NOMO-1 treated with dmso at 0.1 percent for 144 hours (cell line): ENCODE results near the gene DALRD3.
A peak's percentile ranks its signal among the peaks of the same experiment; 100 is the strongest.

Experiments used
- DNase-seq: peaks from one replicate; lab custom pipeline; 2025; ENCODE audit not compliant: unreplicated experiment; lab: John Stamatoyannopoulos, UW

Gene DALRD3

DNA sequence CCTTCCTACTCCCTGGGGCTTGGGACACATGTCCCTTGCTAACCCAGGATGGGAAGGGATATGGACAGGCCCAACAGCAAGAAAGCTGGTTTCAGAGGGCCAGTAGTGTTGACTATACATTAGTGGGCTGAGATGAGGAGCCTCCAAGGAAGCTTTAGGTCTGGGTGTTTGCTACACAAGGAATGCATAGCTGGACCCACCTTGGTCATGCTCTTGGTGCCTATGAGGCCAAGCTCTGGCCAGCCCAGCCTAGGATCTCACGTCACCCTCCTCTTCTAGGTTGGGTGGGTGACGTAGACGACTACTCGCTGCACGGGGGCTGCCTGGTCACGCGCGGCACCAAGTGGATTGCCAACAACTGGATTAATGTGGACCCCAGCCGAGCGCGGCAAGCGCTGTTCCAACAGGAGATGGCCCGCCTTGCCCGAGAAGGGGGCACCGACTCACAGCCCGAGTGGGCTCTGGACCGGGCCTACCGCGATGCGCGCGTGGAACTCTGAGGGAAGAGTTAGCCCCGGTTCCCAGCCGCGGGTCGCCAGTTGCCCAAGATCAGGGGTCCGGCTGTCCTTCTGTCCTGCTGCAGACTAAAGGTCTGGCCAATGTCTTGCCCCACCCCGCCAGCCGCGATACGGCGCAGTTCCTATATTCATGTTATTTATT lies 11.8 kb downstream of the DALRD3 start:
- no peak for DNase-seq

- no peak for DNase-seq
Measured at GRCh38 chr3:49005998-49006397, 12.4 kb downstream of the DALRD3 start.

DNA sequence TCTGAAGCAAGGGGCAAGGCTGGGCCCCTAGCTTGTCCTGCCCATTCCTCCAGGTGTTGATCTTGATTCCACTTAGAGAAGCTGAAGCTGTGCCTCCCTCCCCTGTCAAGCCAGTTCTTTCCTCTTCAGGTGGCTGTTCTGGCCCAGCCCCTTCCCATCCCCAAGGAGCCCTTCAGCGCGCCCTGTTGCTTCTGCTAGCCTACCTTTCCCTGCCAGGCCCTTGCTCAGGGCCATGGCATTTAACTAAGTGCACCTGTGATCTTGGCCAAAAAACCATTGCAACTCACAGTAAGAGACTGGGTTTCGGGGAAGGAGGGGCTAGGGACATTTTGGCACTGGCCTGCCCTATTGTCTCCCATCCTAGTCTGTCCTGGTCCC lies 13.1 kb downstream of the DALRD3 start:
- no peak for DNase-seq

- no peak for DNase-seq
Measured at GRCh38 chr3:49004352-49005302, 13.8 kb downstream of the DALRD3 start.

DNA sequence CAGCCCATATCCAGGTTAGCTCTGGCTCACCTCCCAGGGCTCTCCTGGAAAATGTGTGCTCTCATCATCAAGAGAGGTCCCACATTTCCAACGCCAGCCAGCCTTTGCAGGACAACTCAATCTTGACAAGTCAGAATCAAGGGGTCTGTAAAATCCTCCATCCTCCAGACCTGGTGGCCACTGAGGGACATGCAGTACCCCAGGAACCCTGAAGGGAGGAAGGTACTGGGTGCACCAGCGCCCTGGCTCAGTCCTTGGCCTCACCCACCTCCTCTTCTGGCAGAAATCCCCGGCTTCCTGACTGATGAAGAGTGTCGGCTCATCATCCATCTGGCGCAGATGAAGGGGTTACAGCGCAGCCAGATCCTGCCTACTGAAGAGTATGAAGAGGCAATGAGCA lies 17.2 kb downstream of the DALRD3 start:
- DNase-seq, result no peak

DNA sequence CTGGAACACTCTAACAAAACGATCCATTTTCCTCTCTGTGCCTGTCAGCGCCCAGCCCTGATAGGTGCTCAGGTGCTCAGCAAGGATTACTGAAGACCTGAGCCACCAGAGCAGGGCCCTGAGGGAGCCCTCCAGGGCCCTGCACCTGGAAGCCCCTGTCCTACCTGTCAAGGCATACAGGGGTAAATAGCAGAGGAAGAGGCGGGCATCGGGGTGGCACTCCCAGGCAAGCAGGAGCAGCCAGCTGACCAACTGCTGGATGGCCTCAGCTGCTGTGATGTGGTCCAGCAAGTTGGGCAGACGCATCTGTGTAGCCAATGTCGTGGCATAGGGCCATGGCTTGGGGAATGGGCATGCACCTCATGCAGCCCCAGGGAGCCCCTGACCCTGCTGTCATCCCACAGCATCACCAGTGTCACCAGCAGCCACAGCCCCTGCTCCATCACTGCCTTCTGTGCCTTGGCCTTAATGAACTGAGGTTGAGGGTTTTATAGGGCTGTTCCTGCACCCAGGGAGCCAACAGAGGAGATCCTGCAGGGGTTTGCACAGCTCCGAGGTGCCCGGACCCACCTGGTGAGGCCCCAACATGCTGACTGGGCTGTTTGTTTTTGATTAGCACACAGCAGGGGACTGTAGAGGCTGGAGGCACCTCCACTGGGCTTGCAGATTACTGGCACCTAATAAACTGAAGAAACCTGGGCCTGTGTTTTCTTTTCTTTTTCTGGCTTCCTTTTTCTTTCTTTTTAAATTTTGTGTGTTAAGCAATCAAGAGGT lies 19.1 kb downstream of the DALRD3 start:
- DNase-seq, result no peak

DNA sequence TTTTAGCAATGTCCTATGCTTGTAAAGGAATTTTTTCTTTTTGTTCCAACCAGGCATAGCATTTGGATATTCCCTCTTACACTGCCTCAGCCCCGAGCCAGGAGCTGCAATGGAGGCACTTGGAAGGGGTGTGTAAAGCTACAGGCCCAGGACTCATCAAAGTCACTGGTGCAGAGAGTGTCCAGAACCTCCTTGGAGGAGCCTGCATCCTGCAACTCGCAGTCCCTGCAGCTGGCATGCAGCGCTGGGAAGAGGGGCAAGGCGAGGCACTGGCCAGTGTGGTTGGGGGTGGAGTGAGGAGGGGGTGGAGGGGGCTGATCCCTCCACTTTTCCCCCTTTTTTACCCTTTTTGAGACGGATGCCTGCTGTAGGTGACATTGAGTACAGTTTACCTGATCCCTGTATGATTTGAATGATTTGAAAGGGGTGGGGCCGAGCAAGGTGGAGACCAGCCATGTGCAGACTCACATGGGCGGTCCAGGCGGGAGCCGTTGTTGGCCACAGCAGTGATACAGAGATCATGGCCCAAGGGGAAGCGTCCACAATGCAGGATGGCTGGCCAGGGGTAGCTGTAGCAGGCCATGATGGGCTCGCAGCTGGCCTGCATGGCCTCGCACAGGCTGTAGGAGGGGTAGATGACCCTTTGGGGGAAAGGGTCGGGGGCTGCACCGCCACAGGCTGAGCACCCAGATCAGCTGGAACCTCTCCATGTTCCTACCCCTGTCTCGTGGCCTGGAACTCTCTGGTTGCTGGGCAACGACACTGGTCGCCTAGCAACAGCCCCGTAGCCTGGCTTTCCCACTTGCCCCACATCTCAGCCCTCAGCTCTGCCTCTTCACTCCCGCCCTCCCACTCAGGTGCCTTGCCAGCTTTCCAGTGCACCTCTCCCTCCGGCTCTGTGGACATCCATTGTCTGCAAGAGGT lies 20.4 kb downstream of the DALRD3 start:
- no peak for DNase-seq

DNA sequence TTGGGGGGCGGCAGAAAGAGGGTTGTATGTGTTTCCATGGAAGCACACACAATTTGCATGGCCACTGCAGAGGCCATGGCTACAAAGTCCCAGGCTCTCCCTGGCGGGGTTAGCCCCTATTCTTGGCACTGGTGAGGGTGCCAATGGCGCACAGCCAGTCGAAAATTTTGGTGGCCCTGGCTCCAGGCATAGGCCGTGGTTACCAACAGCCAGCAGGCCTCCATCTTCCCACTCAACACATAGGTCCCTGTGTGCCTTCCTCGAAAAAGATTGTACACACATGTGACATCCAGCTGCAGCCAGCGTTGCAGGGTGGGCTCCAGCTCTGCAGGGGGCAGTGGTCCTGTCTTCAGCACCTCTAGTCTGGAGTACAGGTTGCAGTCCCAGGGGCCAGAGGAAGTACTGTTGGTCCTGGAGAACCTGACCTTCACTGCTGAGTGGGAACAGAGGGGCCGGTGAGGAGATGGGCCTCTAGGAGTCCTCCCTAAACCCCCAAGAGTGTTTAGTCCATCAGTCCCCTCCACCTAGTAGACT lies 21.2 kb downstream of the DALRD3 start:
- no peak for DNase-seq

- no peak for DNase-seq
Measured at GRCh38 chr3:48996640-48997039, 21.7 kb downstream of the DALRD3 start.

DNA sequence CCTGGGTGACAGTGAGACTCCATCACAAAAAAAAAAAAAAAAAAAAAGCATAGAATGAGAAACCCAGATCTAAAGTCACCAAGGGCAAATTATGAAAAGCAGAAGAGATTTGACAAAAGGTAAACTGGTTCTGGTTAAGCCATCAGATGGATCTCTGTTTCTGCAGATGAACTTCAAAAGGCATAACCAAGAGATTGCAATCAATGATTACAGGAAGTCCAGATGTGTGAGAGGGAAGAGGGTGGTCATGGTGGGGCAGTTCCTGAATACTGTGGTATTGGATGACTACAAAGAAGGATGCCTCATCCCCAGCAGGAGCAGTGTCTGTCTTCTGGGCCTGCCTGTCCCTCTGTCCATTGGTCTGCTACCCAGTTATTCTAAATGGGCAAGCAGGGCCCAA lies 24.5 kb downstream of the DALRD3 start:
- DNase-seq, result no peak

DNA sequence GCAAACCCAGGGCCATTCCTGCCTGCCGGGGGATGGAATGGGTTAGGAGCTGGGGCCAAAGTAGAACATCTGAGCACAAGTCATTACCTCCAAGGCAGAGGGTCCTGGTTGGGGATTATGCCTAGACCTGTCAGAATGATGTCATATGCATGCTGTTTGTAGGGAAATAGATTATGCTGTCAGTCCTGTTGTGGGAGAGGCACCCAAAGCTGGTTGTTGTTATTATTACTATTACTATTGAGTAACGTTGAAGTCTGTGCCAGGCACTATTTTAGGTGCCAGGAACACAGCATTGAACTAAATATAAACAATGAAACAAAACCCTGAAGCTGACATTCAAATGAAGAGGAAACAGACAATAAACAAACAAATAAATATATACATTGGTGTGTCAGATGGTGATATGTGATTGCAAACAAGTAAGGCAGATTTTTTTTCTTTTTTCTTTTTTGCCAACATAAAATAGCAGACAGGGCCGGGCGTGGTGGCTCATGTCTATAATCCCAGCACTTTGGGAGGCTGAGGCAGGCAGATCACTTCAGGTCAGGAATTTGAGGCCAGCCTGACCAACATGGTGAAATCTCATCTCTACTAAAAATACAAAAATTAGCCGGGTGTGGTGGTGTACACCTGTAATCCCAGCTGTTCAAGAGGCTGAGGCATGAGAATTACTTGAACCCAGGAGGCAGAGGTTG lies 26.4 kb downstream of the DALRD3 start:
- DNase-seq, result no peak

DNA sequence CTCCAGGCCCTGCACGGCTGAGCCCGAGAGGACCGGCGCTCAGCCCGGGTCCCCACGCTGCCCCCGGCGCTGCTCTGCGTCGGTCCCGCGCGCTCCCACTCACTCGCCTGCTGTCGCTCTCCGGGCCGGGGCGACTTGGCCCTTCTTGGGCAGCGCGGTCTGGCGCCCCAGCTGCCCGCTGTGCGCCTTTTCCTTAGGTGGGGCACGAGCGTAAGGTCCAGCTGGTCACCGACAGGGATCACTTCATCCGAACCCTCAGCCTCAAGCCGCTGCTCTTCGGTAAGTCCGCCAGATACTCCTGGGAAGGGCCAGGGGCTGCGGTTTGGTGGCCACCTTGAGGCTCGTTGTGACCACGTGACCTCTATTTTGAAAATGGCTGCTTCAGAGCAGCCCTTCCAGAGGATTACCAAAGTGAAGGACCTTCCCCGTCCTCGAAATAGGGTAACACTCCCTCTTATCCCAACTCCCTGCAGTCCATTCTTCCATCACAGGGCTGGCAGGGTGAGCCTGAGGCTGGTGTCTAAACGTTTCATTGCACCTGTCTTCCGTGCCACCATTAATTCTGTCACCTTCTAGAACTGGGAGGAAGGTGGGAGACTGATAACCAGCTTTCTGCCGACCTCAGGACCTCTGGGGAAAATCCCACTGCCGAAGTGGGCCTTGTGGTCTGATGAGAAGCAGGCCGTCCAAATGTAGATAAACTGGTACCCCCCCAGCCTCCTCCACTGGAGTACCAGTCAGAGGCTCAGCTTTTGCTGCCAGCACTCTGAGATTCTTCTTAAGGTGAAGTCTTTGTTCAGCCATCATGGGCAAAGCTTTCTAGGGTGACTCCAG lies 27.5 kb downstream of the DALRD3 start:
- no peak for DNase-seq

DNA sequence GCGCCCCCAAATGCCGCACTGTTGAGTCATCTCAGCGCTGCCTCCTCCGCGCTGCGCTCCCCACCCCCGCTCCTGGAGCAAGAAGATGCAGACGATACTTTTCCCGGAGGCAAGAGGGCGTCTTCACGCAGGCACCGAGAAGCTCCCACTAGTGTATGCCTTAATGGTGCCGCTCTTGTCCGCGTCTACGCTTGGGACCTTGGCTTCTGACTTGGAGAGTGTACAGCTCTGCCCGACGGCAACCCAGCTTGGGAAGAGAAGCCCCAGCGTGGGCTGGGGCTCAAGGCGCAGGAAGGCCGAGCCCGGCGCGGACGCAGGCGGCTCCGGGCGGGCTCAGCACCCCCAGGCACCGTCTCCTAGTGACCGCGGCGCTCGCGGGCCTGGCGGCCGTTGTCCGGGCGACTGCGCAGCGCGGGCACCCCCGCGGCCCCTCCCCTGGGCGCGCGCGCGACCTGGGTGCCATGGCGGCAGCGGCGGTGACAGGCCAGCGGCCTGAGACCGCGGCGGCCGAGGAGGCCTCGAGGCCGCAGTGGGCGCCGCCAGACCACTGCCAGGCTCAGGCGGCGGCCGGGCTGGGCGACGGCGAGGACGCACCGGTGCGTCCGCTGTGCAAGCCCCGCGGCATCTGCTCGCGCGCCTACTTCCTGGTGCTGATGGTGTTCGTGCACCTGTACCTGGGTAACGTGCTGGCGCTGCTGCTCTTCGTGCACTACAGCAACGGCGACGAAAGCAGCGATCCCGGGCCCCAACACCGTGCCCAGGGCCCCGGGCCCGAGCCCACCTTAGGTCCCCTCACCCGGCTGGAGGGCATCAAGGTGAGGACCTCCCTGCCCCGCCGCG lies 28.4 kb downstream of the DALRD3 start, which contains the start of gene P4HTM:
Gene P4HTM (plus strand): TSS at position 446 of the 840 bp plus-strand sequence. CDS start 16 bp downstream, at position 462.
- DNase-seq, result peak; percentile 55

DNA sequence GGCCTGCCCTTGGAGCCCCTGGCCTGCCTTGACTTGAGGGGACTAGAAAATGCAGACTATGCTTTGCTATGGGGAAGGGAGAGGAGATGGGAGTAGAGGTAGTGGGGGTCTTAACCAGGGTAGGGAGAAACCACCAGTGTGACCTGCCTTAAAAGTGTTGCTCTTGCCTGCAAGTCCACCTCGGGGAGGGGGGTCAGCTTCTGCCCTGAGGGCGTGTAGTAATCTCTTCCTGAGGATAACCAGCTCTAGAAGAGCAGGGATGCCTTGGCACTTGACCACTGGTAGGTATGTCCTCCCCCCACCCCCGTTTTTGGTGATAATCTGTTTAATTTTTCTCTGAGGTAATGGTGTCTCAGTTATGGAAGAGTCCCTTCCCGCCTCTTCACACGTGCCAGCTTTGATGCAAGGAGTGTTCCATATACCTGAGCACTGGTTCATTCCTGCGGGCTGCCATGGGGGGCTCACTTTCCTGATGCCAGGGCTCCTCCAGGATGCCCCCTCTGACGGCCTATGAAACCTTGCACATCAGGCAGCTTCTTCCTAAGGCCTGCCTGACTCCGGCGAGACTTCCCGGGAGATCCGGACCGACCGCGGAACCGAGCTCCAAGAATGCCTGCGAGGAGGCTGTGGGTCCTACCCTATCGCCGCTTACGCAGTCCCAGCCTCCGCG lies 29.1 kb downstream of the DALRD3 start:
- DNase-seq, result no peak

DNA sequence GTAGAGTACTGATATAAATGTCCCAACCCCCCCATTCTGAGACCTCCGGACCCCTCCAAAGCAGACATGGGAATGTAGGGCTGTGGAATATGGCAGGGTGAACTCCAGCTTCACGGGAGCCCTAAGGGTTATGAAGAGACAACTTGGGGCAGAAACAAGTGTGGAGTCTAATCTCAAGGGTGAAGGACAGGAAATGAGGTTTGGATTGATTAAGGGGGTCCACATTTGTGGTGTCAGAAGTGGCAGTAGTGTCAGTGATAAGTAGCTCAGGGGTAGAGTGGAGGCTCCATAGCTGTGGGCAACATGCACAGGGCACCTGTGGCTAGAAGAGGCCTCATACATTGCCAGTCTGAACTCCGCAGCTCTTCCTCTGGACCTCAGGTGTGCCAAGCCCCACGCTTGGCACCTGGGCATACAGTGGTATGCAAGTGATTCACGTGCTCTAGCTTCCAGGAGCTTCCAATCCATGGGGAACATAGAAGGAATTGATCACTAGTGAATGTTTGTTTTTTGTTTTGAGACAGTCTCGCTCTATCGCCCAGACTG lies 32.5 kb downstream of the DALRD3 start:
- no peak for DNase-seq

DNA sequence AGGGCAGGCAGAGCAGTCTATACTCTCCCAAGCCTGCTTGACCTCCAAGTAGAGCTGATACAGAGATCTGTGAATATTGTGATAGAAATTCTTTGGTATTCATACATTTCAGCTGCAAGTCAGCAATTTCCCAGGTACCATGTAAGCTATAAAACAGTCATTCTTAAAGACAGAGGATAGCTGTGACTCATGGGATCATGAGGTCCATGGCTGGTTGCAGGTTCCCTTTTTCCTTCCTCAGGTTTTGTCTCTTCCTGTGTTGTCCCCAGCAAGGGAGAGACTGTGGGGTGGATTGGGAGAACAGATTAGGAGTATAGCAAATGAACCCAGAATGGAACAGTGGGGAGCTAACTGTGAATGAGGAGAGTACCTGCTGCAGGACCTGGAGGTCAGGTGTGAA lies 33.7 kb downstream of the DALRD3 start:
- DNase-seq, result no peak

- no peak for DNase-seq
Measured at GRCh38 chr3:48983096-48983495, 35.3 kb downstream of the DALRD3 start.
